Trophoblast cell (in vitro differentiated cells and primary cell): ENCODE measurements around the gene JUP.
A peak's percentile ranks its signal among the peaks of the same experiment; 100 is the strongest.

Experiments used
- DNase-seq, 2 donors: peaks; one replicate each; pipeline ENCODE4 v3.0.0-alpha.2; 2016
- H2AFZ ChIP-seq: 2 replicates; pipeline ENCODE4 v1.6.1; 2013; ENCODE audit warnings: low read length, moderate library complexity, mild to moderate bottlenecking; ENCODE audit not compliant: insufficient read depth, poor library complexity
- H2AK5ac ChIP-seq: 2 replicates; pipeline ENCODE4 v1.6.1; 2013; ENCODE audit warnings: mild to moderate bottlenecking, low read length
- H2BK120ac ChIP-seq: 2 replicates; pipeline ENCODE4 v1.6.1; 2013; ENCODE audit warnings: low read length, mild to moderate bottlenecking, moderate library complexity; ENCODE audit not compliant: insufficient read depth, poor library complexity
- H2BK12ac ChIP-seq: 2 replicates; pipeline ENCODE4 v1.6.1; 2013; ENCODE audit warnings: mild to moderate bottlenecking, low read length, moderate library complexity
- H2BK5ac ChIP-seq: 2 replicates; pipeline ENCODE4 v1.6.1; 2013; ENCODE audit warnings: low read length, low read depth, moderate library complexity, mild to moderate bottlenecking; ENCODE audit not compliant: poor library complexity
- H3K14ac ChIP-seq: 2 replicates; pipeline ENCODE4 v1.6.1; 2013; ENCODE audit warnings: mild to moderate bottlenecking, low read length
- H3K18ac ChIP-seq: 2 replicates; pipeline ENCODE4 v1.6.1; 2013; ENCODE audit warnings: mild to moderate bottlenecking, low read length
- H3K23ac ChIP-seq: 2 replicates; pipeline ENCODE4 v1.6.1; 2013; ENCODE audit warnings: low read length
- H3K27ac ChIP-seq: 2 replicates; pipeline ENCODE4 v1.5.1; 2013; ENCODE audit warnings: low read depth, mild to moderate bottlenecking, inconsistent platforms, low read length, moderate library complexity
- H3K27me3 ChIP-seq: 2 replicates; pipeline ENCODE4 v1.6.1; 2013; ENCODE audit warnings: inconsistent platforms, mild to moderate bottlenecking, low read length, moderate library complexity; ENCODE audit not compliant: insufficient read depth
- H3K36me3 ChIP-seq, 2 experiments: 1 replicate in 1 of 2; 2 replicates in 1 of 2; pipeline ENCODE4 v1.6.1; 2013; ENCODE audit warnings: low read length in 2 of 2, mild to moderate bottlenecking in 2 of 2, moderate library complexity in 1 of 2; ENCODE audit not compliant: insufficient read depth in 2 of 2, control insufficient read depth in 1 of 2
- H3K4ac ChIP-seq: 2 replicates; pipeline ENCODE4 v1.6.1; 2013; ENCODE audit warnings: low read depth, mild to moderate bottlenecking, low read length, moderate library complexity
- H3K4me1 ChIP-seq, 2 experiments: 1 replicate in 1 of 2; 2 replicates in 1 of 2; pipeline ENCODE4 v1.6.1; 2013; ENCODE audit warnings: low read length in 2 of 2, mild to moderate bottlenecking in 2 of 2, moderate library complexity in 1 of 2; ENCODE audit not compliant: insufficient read depth in 2 of 2, control insufficient read depth in 1 of 2
- H3K4me2 ChIP-seq: 2 replicates; pipeline ENCODE4 v1.6.1; 2013; ENCODE audit warnings: inconsistent platforms, mild to moderate bottlenecking, low read length, moderate library complexity
- H3K4me3 ChIP-seq: 2 replicates; pipeline ENCODE4 v1.5.1; 2013; ENCODE audit warnings: mild to moderate bottlenecking, low read depth, low read length, inconsistent platforms
- H3K79me1 ChIP-seq: one replicate; pipeline ENCODE4 v1.6.1; 2013; ENCODE audit warnings: low read length
- H3K79me2 ChIP-seq: 2 replicates; pipeline ENCODE4 v1.6.1; 2013; ENCODE audit warnings: low read length, mild to moderate bottlenecking; ENCODE audit not compliant: control insufficient read depth, insufficient read depth, poor library complexity
- H3K9ac ChIP-seq: 2 replicates; pipeline ENCODE4 v1.6.1; 2013; ENCODE audit warnings: mild to moderate bottlenecking, low read length
- H3K9me3 ChIP-seq: 2 replicates; pipeline ENCODE4 v1.6.1; 2013; ENCODE audit warnings: low read depth, mild to moderate bottlenecking, control low read depth, inconsistent platforms, low read length; ENCODE audit not compliant: insufficient read depth
- H4K12ac ChIP-seq: 2 replicates; pipeline ENCODE4 v1.6.1; 2013; ENCODE audit warnings: low read depth, mild to moderate bottlenecking, low read length, moderate library complexity
- H4K8ac ChIP-seq: 2 replicates; pipeline ENCODE4 v1.6.1; 2013; ENCODE audit warnings: low read depth, mild to moderate bottlenecking, low read length, moderate library complexity
- H4K91ac ChIP-seq: one replicate; pipeline ENCODE4 v1.6.1; 2013; ENCODE audit warnings: low read depth, mild to moderate bottlenecking, low read length, moderate library complexity
- WGBS: extraction: QIAGEN DNeasy Blood & Tissue Kit; methylation state at CpG from one replicate; pipeline ENCODE4 v1.1.7; 2013; ENCODE audit warnings: missing lambda C conversion rate; ENCODE audit not compliant: insufficient read length, insufficient coverage; ENCODE audit errors: extremely low coverage; 5-methylcytosine and 5-hydroxymethylcytosine counted together

Gene JUP

GRCh38 chr17:41814195-41814594, 27.7 kb upstream of the JUP start:
- Histone ChIP-seq H3K14ac (no peak overlapping the region), H3K4ac (peak overlapping the region; percentile 80), H3K27ac (no peak overlapping the region), H4K8ac (no peak overlapping the region), H3K36me3 (peaks cover 12 to 18% of the 10 kb centered on the region in 2 experiments), H3K9me3 (no peaks in the 10 kb centered on the region), H2AFZ (no peak overlapping the region), H3K23ac (no peak overlapping the region), H2BK12ac (no peak overlapping the region), H3K79me1 (peaks cover 21% of the 10 kb centered on the region), H3K79me2 (peaks cover 11% of the 10 kb centered on the region), H3K4me2 (peak overlapping the region; percentile 74), H2AK5ac (no peak overlapping the region), H3K9ac (no peak overlapping the region), H2BK120ac (no peak overlapping the region), H3K18ac (no peak overlapping the region), H3K4me1 (peaks cover 14 to 19% of the 10 kb centered on the region in 2 experiments), H4K12ac (no peak overlapping the region), H3K27me3 (no peaks in the 10 kb centered on the region), H2BK5ac (no peak overlapping the region), H3K4me3 (no peak overlapping the region), H4K91ac (no peak overlapping the region)
- no peak for DNase-seq
- WGBS: no CpG with 5 or more reads among the region's 1 CpG

DNA sequence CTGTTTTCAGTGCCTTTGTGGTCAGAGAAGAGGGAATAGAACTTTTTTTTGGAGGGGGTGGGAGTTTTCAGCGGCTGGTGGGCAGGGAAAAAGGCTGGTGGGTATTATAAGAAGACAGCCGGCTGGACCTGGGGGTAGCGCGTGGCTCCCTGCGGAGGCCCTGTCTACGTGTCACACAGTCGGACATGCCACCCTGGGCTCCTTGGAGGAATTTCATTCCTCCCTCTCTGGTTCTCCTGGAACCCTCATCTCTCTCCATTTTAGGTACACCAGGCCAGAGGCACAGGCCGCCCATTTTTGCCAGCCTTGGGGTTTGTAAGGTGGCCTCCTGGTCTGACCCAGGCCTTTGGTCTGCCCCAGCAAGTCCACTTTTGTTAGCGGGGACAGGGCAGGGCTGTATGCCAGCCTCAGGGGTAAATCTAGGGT, 27.2 kb upstream of the JUP start:
- DNase-seq: no peak
- Histone ChIP-seq H3K4me1 (peaks cover 14 to 19% of the 10 kb centered on the region in 2 experiments), H3K27ac (no peak overlapping the region), H4K12ac (peak overlapping the region; percentile 76), H3K27me3 (no peaks in the 10 kb centered on the region), H3K9me3 (no peaks in the 10 kb centered on the region), H3K79me1 (peaks cover 21% of the 10 kb centered on the region), H2BK120ac (peak overlapping the region; percentile 72), H3K36me3 (peaks cover 7 to 14% of the 10 kb centered on the region in 2 experiments), H3K23ac (no peak overlapping the region), H3K18ac (peak overlapping the region; percentile 71), H3K4me3 (peak overlapping the region; percentile 81), H2BK5ac (peak overlapping the region; percentile 47), H3K79me2 (peaks cover 11% of the 10 kb centered on the region), H4K8ac (no peak overlapping the region), H2AFZ (peak overlapping the region; percentile 57), H2AK5ac (peak overlapping the region; percentile 74), H3K4ac (peak overlapping the region; percentile 80), H4K91ac (peak overlapping the region; percentile 81), H3K9ac (peak overlapping the region; percentile 28), H2BK12ac (peak overlapping the region; percentile 53), H3K4me2 (peak overlapping the region; percentile 74), H3K14ac (peak overlapping the region; percentile 75)
- WGBS: no CpG with 5 or more reads among the region's 9 CpGs

GRCh38 chr17:41813152-41813680, 26.7 kb upstream of the JUP start:
- no peak for DNase-seq
- Histone ChIP-seq H2BK12ac (peak overlapping the region; percentile 53), H3K9ac (peak overlapping the region; percentile 28), H3K23ac (no peak overlapping the region), H2BK5ac (peak overlapping the region; percentile 78), H3K79me1 (peaks cover 21% of the 10 kb centered on the region), H4K8ac (peak overlapping the region; percentile 77), H3K4me3 (peak overlapping the region; percentile 81), H3K14ac (peak overlapping the region; percentile 75), H3K79me2 (peaks cover 11% of the 10 kb centered on the region), H2BK120ac (peak overlapping the region; percentile 72), H3K4me1 (peaks cover 14 to 19% of the 10 kb centered on the region in 2 experiments), H4K12ac (peak overlapping the region; percentile 76), H3K36me3 (peaks cover 4 to 11% of the 10 kb centered on the region in 2 experiments), H3K4ac (peak overlapping the region; percentile 80), H4K91ac (peak overlapping the region; percentile 81), H3K27me3 (no peaks in the 10 kb centered on the region), H3K27ac (peak overlapping the region; percentile 51), H2AFZ (peak overlapping the region; percentile 57), H3K4me2 (peak overlapping the region; percentile 74), H3K18ac (peak overlapping the region; percentile 71), H2AK5ac (peak overlapping the region; percentile 74), H3K9me3 (no peaks in the 10 kb centered on the region)
- WGBS: no CpG with 5 or more reads among the region's 12 CpGs

GRCh38 chr17:41812381-41813151, 26.1 kb upstream of the JUP start, which contains the start of gene FKBP10:
TSS of gene FKBP10 (plus strand) at chr17:41813004. CDS start at chr17:41813035, 31 bp downstream.
- Histone ChIP-seq H3K18ac (peak within 1 kb of the TSS; percentile 80), H3K4ac (peak within 1 kb of the TSS; percentile 80), H2BK120ac (peak within 1 kb of the TSS; percentile 72), H3K27ac (peak within 1 kb of the TSS; percentile 51), H3K9ac (peak within 1 kb of the TSS; percentile 28), H3K4me2 (peak within 1 kb of the TSS; percentile 74), H4K91ac (peak within 1 kb of the TSS; percentile 83), H3K36me3 (peaks cover 0 to 6% of the 10 kb centered on the region in 2 experiments), H4K8ac (peak within 1 kb of the TSS; percentile 77), H3K4me1 (peaks cover 14 to 19% of the 10 kb centered on the region in 2 experiments), H3K23ac (no peak within 1 kb of the TSS), H3K79me1 (peaks cover 21% of the 10 kb centered on the region), H2BK5ac (peak within 1 kb of the TSS; percentile 78), H2BK12ac (peak within 1 kb of the TSS; percentile 53), H3K14ac (peak within 1 kb of the TSS; percentile 75), H3K9me3 (no peaks in the 10 kb centered on the region), H3K4me3 (peak within 1 kb of the TSS; percentile 89), H2AK5ac (peak within 1 kb of the TSS; percentile 74), H3K27me3 (no peaks in the 10 kb centered on the region), H3K79me2 (peaks cover 11% of the 10 kb centered on the region), H4K12ac (peak within 1 kb of the TSS; percentile 76), H2AFZ (peak within 1 kb of the TSS; percentile 57)
- WGBS: no CpG with 5 or more reads among the region's 35 CpGs
- DNase-seq: peak; percentile 39 to 81
